Liver (tissue), 9 donors: ENCODE measurements around the gene PSTPIP1. TPM values are rescaled to one million over a fixed set of nuclear protein-coding genes. Genes with fewer than 3 reads are reported as not detected.

ENCODE experiments used
- DNase-seq: peaks from one replicate; pipeline ENCODE4 v3.0.0-alpha.2; 2017; ENCODE audit warnings: low spot score
- H3K27ac ChIP-seq, 2 donors: one replicate each; pipeline ENCODE4 v1.7.0; 2013; ENCODE audit warnings: inconsistent platforms in 2 of 2, low read length in 2 of 2, control low read depth in 1 of 2, low read depth in 1 of 2, mild to moderate bottlenecking in 1 of 2
- H3K27me3 ChIP-seq, 4 donors: one replicate each; pipeline versions ENCODE4 v1.6.1 to v1.7.0; 2013; ENCODE audit warnings: low read length in 3 of 4, inconsistent platforms in 1 of 4, mild to moderate bottlenecking in 1 of 4, moderate library complexity in 1 of 4; ENCODE audit not compliant: control insufficient read depth in 4 of 4, insufficient read depth in 4 of 4
- H3K36me3 ChIP-seq, 4 donors: one replicate each; pipeline versions ENCODE4 v1.6.1 to v1.7.0; 2013; ENCODE audit warnings: low read length in 3 of 4, mild to moderate bottlenecking in 3 of 4, low read depth in 1 of 4, moderate library complexity in 1 of 4; ENCODE audit not compliant: control insufficient read depth in 4 of 4, insufficient read depth in 3 of 4
- H3K4me1 ChIP-seq, 4 donors: one replicate each; pipeline versions ENCODE4 v1.6.1 to v1.7.0; 2013; ENCODE audit warnings: low read length in 3 of 4, mild to moderate bottlenecking in 3 of 4, moderate library complexity in 1 of 4; ENCODE audit not compliant: control insufficient read depth in 4 of 4, insufficient read depth in 4 of 4
- H3K4me3 ChIP-seq, 3 donors: one replicate each; pipeline versions ENCODE4 v1.6.1 to v1.7.0; 2013; ENCODE audit warnings: low read length in 3 of 3, control low read depth in 1 of 3, low read depth in 1 of 3, mild to moderate bottlenecking in 1 of 3
- H3K9ac ChIP-seq, 2 donors: one replicate each; pipeline ENCODE4 v1.7.0; 2013; ENCODE audit warnings: low read length in 2 of 2, mild to moderate bottlenecking in 2 of 2, moderate library complexity in 2 of 2, control low read depth in 1 of 2, low read depth in 1 of 2
- H3K9me3 ChIP-seq, 4 donors: one replicate each; pipeline versions ENCODE4 v1.6.1 to v1.7.0; 2013; ENCODE audit warnings: low read length in 3 of 4; ENCODE audit not compliant: control insufficient read depth in 4 of 4
- ATF3 ChIP-seq: IDR thresholded peaks from 2 replicates; pipeline ENCODE4 v1.6.1; 2016; ENCODE audit warnings: antibody characterized with exemption
- CTCF ChIP-seq: fragments of 150-350 bp; IDR thresholded peaks from 2 replicates; pipeline ENCODE4 v1.5.1; 2017; ENCODE audit warnings: improper control_type of control experiment, low read depth, low read length; ENCODE audit not compliant: missing input control
- EGR1 ChIP-seq, 2 donors: IDR thresholded peaks; 2 replicates each; pipeline ENCODE4 v1.6.1; 2016 to 2018; ENCODE audit warnings: antibody characterized with exemption in 2 of 2, low read depth in 2 of 2
- FOXA1 ChIP-seq: IDR thresholded peaks from 2 replicates; pipeline ENCODE4 v1.6.1; 2016; ENCODE audit warnings: antibody characterized with exemption
- GABPA ChIP-seq, 2 donors: IDR thresholded peaks in 1 of 2; conservative IDR thresholded peaks in 1 of 2; 2 replicates each; pipeline ENCODE4 v1.6.1; 2016; ENCODE audit warnings: antibody characterized with exemption in 2 of 2, mild to moderate bottlenecking in 1 of 2, moderate library complexity in 1 of 2
- HNF4A ChIP-seq, 2 donors: conservative IDR thresholded peaks; 2 replicates each; pipeline ENCODE4 v1.6.1; 2016; ENCODE audit warnings: antibody characterized with exemption in 2 of 2, mild to moderate bottlenecking in 2 of 2
- HNF4G ChIP-seq: IDR thresholded peaks from 2 replicates; pipeline ENCODE4 v1.6.1; 2016; ENCODE audit warnings: antibody characterized with exemption
- JUND ChIP-seq, 2 donors: IDR thresholded peaks; 2 replicates each; pipeline ENCODE4 v1.6.1; 2016; ENCODE audit warnings: antibody characterized with exemption in 2 of 2
- NR2F2 ChIP-seq: IDR thresholded peaks from 2 replicates; pipeline ENCODE4 v1.6.1; 2016; ENCODE audit warnings: antibody characterized with exemption
- RAD21 ChIP-seq, 2 donors: IDR thresholded peaks; 2 replicates each; pipeline ENCODE4 v1.6.1; 2016; ENCODE audit warnings: antibody characterized with exemption in 2 of 2, mild to moderate bottlenecking in 2 of 2
- RXRA ChIP-seq, 2 donors: IDR thresholded peaks; 2 replicates each; pipeline ENCODE4 v1.6.1; 2017 to 2018; ENCODE audit warnings: antibody characterized with exemption in 2 of 2, mild to moderate bottlenecking in 1 of 2
- SP1 ChIP-seq: IDR thresholded peaks from 2 replicates; pipeline ENCODE4 v1.6.1; 2018; ENCODE audit warnings: antibody characterized with exemption, mild to moderate bottlenecking
- TAF1 ChIP-seq: conservative IDR thresholded peaks from 2 replicates; pipeline ENCODE4 v1.6.1; 2016; ENCODE audit warnings: antibody characterized with exemption, mild to moderate bottlenecking
- YY1 ChIP-seq: IDR thresholded peaks from 2 replicates; pipeline ENCODE4 v1.6.1; 2016; ENCODE audit warnings: antibody characterized with exemption, mild to moderate bottlenecking
- WGBS: extraction: QIAGEN DNeasy Blood & Tissue Kit; methylation state at CpG from one replicate; pipeline ENCODE4 v1.1.7; 2013; 5-methylcytosine and 5-hydroxymethylcytosine counted together
- polyA plus RNA-seq, 2 donors: library from polyadenylated mRNA; stranded (reverse) in 1 of 2; unstranded in 1 of 2; fragments of 200-250 nt in 1 of 2; fragments of >200 nt in 1 of 2; fragmentation: Nextera tagmentation in 1 of 2; extraction: Ambion mirVana in 1 of 2; gene quantifications; one replicate each; pipeline versions ENCODE4 v1.2.1 to v1.2.3, GENCODE V29; 2013 to 2015
- total RNA-seq, 2 donors: library from RNA; depleted of rRNA; stranded (reverse); fragments of >200 nt; gene quantifications; one replicate each; pipeline ENCODE4 v1.2.3, GENCODE V29; 2014
- TF ChIP-seq, protein P1 (sequence below): IDR thresholded peaks from 2 replicates; pipeline ENCODE4 v1.6.1; 2016; ENCODE audit warnings: antibody characterized with exemption
- TF ChIP-seq, protein P2 (sequence below): IDR thresholded peaks from 2 replicates; pipeline ENCODE4 v1.6.1; 2016; ENCODE audit warnings: antibody characterized with exemption
- TF ChIP-seq, protein P3 (sequence below): IDR thresholded peaks from 2 replicates; pipeline ENCODE4 v1.6.1; 2016; ENCODE audit warnings: antibody characterized with exemption, mild to moderate bottlenecking
- donor health status: healthy.
- donor health status: healthy.
- donor health status: healthy.
- donor health status: healthy.
- donor health status: healthy.

PSTPIP1 gene
- total and polyA plus RNA-seq, 4 donors = 1.1 to 4.6 (median 3.0) TPM

DNA sequence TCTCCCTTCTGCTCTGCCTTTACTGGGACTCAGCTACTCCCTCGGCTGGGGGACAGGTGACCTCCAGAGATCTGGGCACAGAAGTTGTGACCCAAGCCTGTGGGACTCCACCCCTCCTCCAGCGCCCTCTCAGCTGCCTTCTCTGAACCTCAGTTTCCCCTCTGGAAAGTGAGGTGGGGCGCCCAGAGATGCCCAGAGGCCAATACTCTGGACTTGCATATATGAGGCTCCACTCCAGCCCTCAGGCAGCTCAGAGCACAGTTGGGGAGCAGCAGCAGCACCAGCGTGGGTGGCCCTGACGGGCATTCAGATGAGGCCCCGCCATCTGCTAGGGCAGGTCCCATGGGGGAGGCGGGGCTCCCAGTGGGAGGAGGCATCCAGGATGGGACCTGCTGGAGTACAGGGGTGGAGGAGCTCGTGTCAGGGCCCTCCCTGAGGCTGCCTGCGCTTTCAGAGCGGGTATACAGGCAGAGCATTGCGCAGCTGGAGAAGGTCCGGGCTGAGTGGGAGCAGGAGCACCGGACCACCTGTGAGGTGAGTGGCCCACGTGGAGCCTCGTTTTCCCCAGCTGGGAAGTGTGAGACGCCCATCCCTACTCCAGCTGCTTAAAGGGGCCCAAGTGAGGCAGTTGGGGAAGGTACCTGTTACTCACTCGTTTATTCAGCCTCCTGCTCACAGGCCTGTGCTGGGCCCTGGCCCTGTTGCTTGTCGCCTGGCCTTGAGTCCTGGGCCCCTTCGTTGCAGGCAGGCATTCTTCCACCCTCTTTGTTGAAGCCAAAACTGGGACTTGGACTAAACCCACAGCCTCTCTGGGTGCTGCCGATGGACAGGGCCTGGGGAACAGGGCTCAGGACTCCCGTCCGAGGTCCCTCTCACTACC lies 35.4 kb downstream of the PSTPIP1 start:
- no peak overlapping the region for H3K4me3 ChIP-seq
- peaks cover 0 to 6% (median 0%) of the 10 kb centered on the region in 4 donors for H3K4me1 ChIP-seq
- no peak overlapping the region for H3K9ac ChIP-seq
- H3K36me3 ChIP-seq = no peaks in the 10 kb centered on the region
- WGBS = 85% methylated on average over 22 of the region's 22 CpGs
- no peaks in the 10 kb centered on the region for H3K9me3 ChIP-seq
- no peaks in the 10 kb centered on the region for H3K27me3 ChIP-seq
- H3K27ac ChIP-seq = no peak overlapping the region
- TF ChIP-seq RXRA (IDR thresholded peaks at IDR 0.05) = no peak
- no peak for TF ChIP-seq FOXA1
- peak; percentile 21 for DNase-seq

DNA sequence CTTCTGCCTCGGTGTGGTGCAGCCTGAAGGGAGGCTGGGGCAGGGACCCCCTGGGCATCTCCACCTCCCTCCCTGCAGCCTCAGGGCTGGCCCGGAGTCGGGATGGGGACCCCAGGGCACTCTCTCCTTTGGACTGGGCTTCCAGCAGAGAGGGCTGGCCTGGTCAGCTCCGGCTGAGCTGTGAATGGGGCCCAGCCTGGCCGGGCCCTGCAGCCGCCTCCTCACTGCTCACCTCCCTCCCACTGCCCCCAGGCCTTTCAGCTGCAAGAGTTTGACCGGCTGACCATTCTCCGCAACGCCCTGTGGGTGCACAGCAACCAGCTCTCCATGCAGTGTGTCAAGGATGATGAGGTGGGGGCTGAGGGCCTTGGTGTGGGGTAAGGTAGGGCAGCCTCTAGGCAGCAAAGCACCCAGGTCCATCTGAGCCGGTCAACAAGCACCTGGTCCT lies 36.0 kb downstream of the PSTPIP1 start:
- Histone ChIP-seq H3K36me3 (no peaks in the 10 kb centered on the region), H3K4me3 (no peak overlapping the region), H3K9ac (no peak overlapping the region), H3K27ac (no peak overlapping the region), H3K4me1 (peaks cover 0 to 6% (median 0%) of the 10 kb centered on the region in 4 donors), H3K9me3 (no peaks in the 10 kb centered on the region), H3K27me3 (no peaks in the 10 kb centered on the region)
- 89% methylated on average over 10 of the region's 10 CpGs for WGBS
- DNase-seq = peak; percentile 28
- no peak for TF ChIP-seq RXRA (IDR thresholded peaks at IDR 0.05)
- no peak for TF ChIP-seq SP1
- TF ChIP-seq, protein P1, sequence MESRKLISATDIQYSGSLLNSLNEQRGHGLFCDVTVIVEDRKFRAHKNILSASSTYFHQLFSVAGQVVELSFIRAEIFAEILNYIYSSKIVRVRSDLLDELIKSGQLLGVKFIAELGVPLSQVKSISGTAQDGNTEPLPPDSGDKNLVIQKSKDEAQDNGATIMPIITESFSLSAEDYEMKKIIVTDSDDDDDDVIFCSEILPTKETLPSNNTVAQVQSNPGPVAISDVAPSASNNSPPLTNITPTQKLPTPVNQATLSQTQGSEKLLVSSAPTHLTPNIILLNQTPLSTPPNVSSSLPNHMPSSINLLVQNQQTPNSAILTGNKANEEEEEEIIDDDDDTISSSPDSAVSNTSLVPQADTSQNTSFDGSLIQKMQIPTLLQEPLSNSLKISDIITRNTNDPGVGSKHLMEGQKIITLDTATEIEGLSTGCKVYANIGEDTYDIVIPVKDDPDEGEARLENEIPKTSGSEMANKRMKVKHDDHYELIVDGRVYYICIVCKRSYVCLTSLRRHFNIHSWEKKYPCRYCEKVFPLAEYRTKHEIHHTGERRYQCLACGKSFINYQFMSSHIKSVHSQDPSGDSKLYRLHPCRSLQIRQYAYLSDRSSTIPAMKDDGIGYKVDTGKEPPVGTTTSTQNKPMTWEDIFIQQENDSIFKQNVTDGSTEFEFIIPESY = no peak
- no peak for TF ChIP-seq RAD21 (IDR thresholded peaks at IDR 0.05)
- TF ChIP-seq TAF1 = no peak
- TF ChIP-seq EGR1 (IDR thresholded peaks at IDR 0.05; ENCODE audit: low read depth in 2 of 2) = no peak
- TF ChIP-seq NR2F2 = no peak
- TF ChIP-seq, protein P2, sequence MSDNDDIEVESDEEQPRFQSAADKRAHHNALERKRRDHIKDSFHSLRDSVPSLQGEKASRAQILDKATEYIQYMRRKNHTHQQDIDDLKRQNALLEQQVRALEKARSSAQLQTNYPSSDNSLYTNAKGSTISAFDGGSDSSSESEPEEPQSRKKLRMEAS = no peak
- TF ChIP-seq HNF4G = no peak
- no peak for TF ChIP-seq ATF3
- no peak for TF ChIP-seq HNF4A (conservative IDR thresholded peaks at IDR 0.05)

DNA sequence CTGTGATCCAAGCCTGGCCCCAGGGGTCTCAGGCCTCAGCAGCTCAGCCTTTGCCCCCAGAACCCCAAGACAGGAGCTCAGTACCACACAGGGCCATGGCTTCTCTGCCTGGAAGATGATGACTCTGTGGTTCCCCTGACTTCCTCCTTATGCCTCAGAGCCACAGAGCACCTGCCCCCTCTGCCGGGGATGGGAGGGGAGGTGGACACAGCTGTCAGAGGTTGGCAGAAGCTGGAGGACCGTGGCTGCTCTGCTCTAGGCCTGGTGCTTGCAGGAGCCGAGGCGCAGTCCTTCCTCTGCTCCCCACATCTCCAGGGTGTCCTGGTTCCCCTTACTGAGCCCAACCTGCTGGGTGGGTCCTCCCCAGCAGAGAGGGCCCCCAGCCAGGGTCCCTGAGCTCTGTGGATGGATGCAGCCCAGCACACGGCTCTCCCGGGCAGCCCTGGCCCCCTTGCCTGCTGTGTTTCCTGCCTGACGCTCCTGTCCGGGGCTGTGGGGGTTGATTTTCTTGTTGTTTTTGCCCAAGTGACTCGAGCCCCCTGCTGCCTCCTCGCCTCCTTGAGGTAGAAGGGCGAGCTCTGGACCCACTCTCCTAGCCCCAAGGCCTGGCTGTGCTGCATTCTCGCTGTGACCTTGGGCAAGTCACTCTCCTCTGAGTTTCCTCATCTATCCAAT lies 36.6 kb downstream of the PSTPIP1 start:
- no peak overlapping the region for H3K4me3 ChIP-seq
- no peak for DNase-seq
- H3K27ac ChIP-seq = no peak overlapping the region
- no peaks in the 10 kb centered on the region for H3K27me3 ChIP-seq
- H3K36me3 ChIP-seq = no peaks in the 10 kb centered on the region
- H3K4me1 ChIP-seq = peaks cover 0 to 6% (median 0%) of the 10 kb centered on the region in 4 donors
- WGBS = 79% methylated on average over 12 of the region's 12 CpGs
- no peaks in the 10 kb centered on the region for H3K9me3 ChIP-seq
- no peak overlapping the region for H3K9ac ChIP-seq
- TF ChIP-seq TAF1 = no peak
- no peak for TF ChIP-seq YY1
- TF ChIP-seq HNF4A (conservative IDR thresholded peaks at IDR 0.05) = no peak
- no peak for TF ChIP-seq FOXA1
- TF ChIP-seq CTCF = no peak
- TF ChIP-seq EGR1 (IDR thresholded peaks at IDR 0.05; ENCODE audit: low read depth in 2 of 2) = no peak
- no peak for TF ChIP-seq GABPA (IDR thresholded peaks at IDR 0.05 in 1 of 2, conservative IDR thresholded peaks at IDR 0.05 in 1 of 2)
- no peak for TF ChIP-seq ATF3
- no peak for TF ChIP-seq RXRA (IDR thresholded peaks at IDR 0.05)
- TF ChIP-seq RAD21 (IDR thresholded peaks at IDR 0.05) = no peak
- TF ChIP-seq, protein P3, sequence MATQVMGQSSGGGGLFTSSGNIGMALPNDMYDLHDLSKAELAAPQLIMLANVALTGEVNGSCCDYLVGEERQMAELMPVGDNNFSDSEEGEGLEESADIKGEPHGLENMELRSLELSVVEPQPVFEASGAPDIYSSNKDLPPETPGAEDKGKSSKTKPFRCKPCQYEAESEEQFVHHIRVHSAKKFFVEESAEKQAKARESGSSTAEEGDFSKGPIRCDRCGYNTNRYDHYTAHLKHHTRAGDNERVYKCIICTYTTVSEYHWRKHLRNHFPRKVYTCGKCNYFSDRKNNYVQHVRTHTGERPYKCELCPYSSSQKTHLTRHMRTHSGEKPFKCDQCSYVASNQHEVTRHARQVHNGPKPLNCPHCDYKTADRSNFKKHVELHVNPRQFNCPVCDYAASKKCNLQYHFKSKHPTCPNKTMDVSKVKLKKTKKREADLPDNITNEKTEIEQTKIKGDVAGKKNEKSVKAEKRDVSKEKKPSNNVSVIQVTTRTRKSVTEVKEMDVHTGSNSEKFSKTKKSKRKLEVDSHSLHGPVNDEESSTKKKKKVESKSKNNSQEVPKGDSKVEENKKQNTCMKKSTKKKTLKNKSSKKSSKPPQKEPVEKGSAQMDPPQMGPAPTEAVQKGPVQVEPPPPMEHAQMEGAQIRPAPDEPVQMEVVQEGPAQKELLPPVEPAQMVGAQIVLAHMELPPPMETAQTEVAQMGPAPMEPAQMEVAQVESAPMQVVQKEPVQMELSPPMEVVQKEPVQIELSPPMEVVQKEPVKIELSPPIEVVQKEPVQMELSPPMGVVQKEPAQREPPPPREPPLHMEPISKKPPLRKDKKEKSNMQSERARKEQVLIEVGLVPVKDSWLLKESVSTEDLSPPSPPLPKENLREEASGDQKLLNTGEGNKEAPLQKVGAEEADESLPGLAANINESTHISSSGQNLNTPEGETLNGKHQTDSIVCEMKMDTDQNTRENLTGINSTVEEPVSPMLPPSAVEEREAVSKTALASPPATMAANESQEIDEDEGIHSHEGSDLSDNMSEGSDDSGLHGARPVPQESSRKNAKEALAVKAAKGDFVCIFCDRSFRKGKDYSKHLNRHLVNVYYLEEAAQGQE = no peak
- no peak for TF ChIP-seq JUND (IDR thresholded peaks at IDR 0.05)
- TF ChIP-seq SP1 = no peak
